DMS 273 (cell line): ENCODE measurements around the gene ATP4B.

ENCODE experiments used
- DNase-seq: peaks from one replicate; lab custom pipeline; 2025; ENCODE audit not compliant: unreplicated experiment; lab: John Stamatoyannopoulos, UW

The ATP4B gene

GRCh38 chr13:113656831-113657671, 947 bp downstream of the ATP4B start:
- no peak for DNase-seq

- no peak for DNase-seq
Measured at GRCh38 chr13:113656003-113656588, 1.9 kb downstream of the ATP4B start.

GRCh38 chr13:113655346-113656002, 2.5 kb downstream of the ATP4B start:
- no peak for DNase-seq

GRCh38 chr13:113654591-113655345, 3.2 kb downstream of the ATP4B start:
- no peak for DNase-seq

GRCh38 chr13:113654175-113654560, 3.8 kb downstream of the ATP4B start:
- DNase-seq = no peak

GRCh38 chr13:113653264-113654174, 4.5 kb downstream of the ATP4B start:
- DNase-seq = no peak

GRCh38 chr13:113652404-113653263, 5.4 kb downstream of the ATP4B start:
- DNase-seq = no peak

GRCh38 chr13:113651511-113652403, 6.2 kb downstream of the ATP4B start:
- DNase-seq = no peak

GRCh38 chr13:113650731-113651148, 7.3 kb downstream of the ATP4B start:
- no peak for DNase-seq

GRCh38 chr13:113650275-113650674, 7.7 kb downstream of the ATP4B start:
- no peak for DNase-seq

- no peak for DNase-seq
Measured at GRCh38 chr13:113649212-113649611, 8.8 kb downstream of the ATP4B start.

- DNase-seq = no peak
Measured at GRCh38 chr13:113648216-113648610, 9.8 kb downstream of the ATP4B start.

GRCh38 chr13:113647351-113648215, 10.4 kb downstream of the ATP4B start:
- peak; percentile 85 for DNase-seq

- no peak for DNase-seq
Measured at GRCh38 chr13:113646921-113647340, 11.1 kb downstream of the ATP4B start.

GRCh38 chr13:113646376-113646775, 11.6 kb downstream of the ATP4B start:
- DNase-seq = peak; percentile 29

GRCh38 chr13:113645329-113645728, 12.7 kb downstream of the ATP4B start:
- DNase-seq = no peak

GRCh38 chr13:113644800-113645199, 13.2 kb downstream of the ATP4B start:
- no peak for DNase-seq
